GM21825 (cell line): Measurements from ENCODE around the gene DDB1.

Source experiments
- ATAC-seq: cut with Tn5 transposase; IDR thresholded peaks from one replicate; pipeline ENCODE4 v1.9.1; 2021; ENCODE audit warnings: mild to moderate bottlenecking, moderate library complexity; ENCODE audit not compliant: unreplicated experiment

DDB1 gene

GRCh38 chr11:61337706-61338470 lies 5.0 kb upstream of the DDB1 start:
- ATAC-seq: no peak

GRCh38 chr11:61336171-61336935 lies 3.4 kb upstream of the DDB1 start:
- ATAC-seq: peak; percentile 63

- ATAC-seq: no peak
These were observed 2.4 kb upstream of the DDB1 start for GRCh38 chr11:61335355-61335710.

- no peak for ATAC-seq
These were observed 1.8 kb upstream of the DDB1 start for GRCh38 chr11:61334434-61335354.

GRCh38 chr11:61333550-61334433 lies 887 bp upstream of the DDB1 start:
- ATAC-seq: peak; percentile 2

GRCh38 chr11:61332281-61332796 lies 566 bp downstream of the DDB1 start:
- ATAC-seq: no peak

- ATAC-seq: no peak
These were observed 1.3 kb downstream of the DDB1 start for GRCh38 chr11:61331651-61332050.

GRCh38 chr11:61329871-61330270 lies 3.0 kb downstream of the DDB1 start:
- ATAC-seq: no peak

GRCh38 chr11:61328351-61328750 lies 4.6 kb downstream of the DDB1 start:
- ATAC-seq: no peak

- no peak for ATAC-seq
These were observed 5.2 kb downstream of the DDB1 start for GRCh38 chr11:61327669-61328071.

GRCh38 chr11:61325649-61326414 lies 7.1 kb downstream of the DDB1 start:
- no peak for ATAC-seq

- ATAC-seq: no peak
These were observed 17.6 kb downstream of the DDB1 start for GRCh38 chr11:61315260-61315659.

GRCh38 chr11:61310749-61311148 lies 22.2 kb downstream of the DDB1 start:
- no peak for ATAC-seq

GRCh38 chr11:61309739-61310138 lies 23.2 kb downstream of the DDB1 start:
- ATAC-seq: no peak

GRCh38 chr11:61309141-61309540 lies 23.8 kb downstream of the DDB1 start:
- no peak for ATAC-seq

GRCh38 chr11:61307354-61307753 lies 25.6 kb downstream of the DDB1 start:
- ATAC-seq: no peak

GRCh38 chr11:61306221-61306620 lies 26.7 kb downstream of the DDB1 start:
- no peak for ATAC-seq

- ATAC-seq: no peak
These were observed 27.5 kb downstream of the DDB1 start for GRCh38 chr11:61305417-61305816.

- ATAC-seq: no peak
These were observed 29.2 kb downstream of the DDB1 start for GRCh38 chr11:61303725-61304124.
